A549 (cell line): ENCODE data around the gene ATAD1.

Experiments
- CEBPB ChIP-seq, 2 experiments: fragments of >200 bp in 1 of 2; sonication (Bioruptor Twin) in 1 of 2; formaldehyde crosslinking in 1 of 2; IDR thresholded peaks; 2 replicates each; pipeline ENCODE4 v1.6.1; 2012 to 2016
- EHMT2 ChIP-seq: fragments of 200-600 bp; sonication (generic); IDR thresholded peaks from 2 replicates; pipeline ENCODE4 v1.6.1; 2016; ENCODE audit warnings: antibody characterized with exemption, low read depth, mild to moderate bottlenecking, moderate library complexity
- EP300 ChIP-seq, 2 experiments: fragments of >200 bp; sonication (Bioruptor Twin); formaldehyde crosslinking; IDR thresholded peaks; 2 replicates in 1 of 2; 3 replicates in 1 of 2; pipeline ENCODE4 v1.6.1; 2016 to 2017
- ESRRA ChIP-seq: fragments of 150-350 bp; IDR thresholded peaks from 2 replicates; pipeline ENCODE4 v1.6.1; 2014; ENCODE audit warnings: mild to moderate bottlenecking, low read length, borderline replicate concordance
- FOSL2 ChIP-seq, 2 experiments: fragments of 450-650 bp in 1 of 2; fragments of >200 bp in 1 of 2; sonication (Bioruptor Twin) in 1 of 2; formaldehyde crosslinking; IDR thresholded peaks; 2 replicates each; pipeline versions ENCODE4 v1.5.0 to v1.6.1; 2016 to 2020; ENCODE audit warnings: mild to moderate bottlenecking in 1 of 2, moderate library complexity in 1 of 2
- KDM1A ChIP-seq: fragments of 200-600 bp; sonication (generic); IDR thresholded peaks from 2 replicates; pipeline ENCODE4 v1.6.1; 2016; ENCODE audit warnings: low read depth, mild to moderate bottlenecking
- MAFK ChIP-seq: fragments of 450-650 bp; IDR thresholded peaks from 2 replicates; pipeline ENCODE4 v1.6.1; 2014; ENCODE audit not compliant: partially characterized antibody
- POLR2A ChIP-seq: IDR thresholded peaks from 2 replicates; pipeline ENCODE4 v1.6.1; 2012; ENCODE audit warnings: mild to moderate bottlenecking, low read length
- RFX5 ChIP-seq: fragments of 450-650 bp; IDR thresholded peaks from 2 replicates; pipeline ENCODE4 v1.7.1; 2014; ENCODE audit warnings: antibody characterized with exemption, mild to moderate bottlenecking, moderate library complexity
- TP53 ChIP-seq: fragments of 250-450 bp; sonication (Bioruptor Pico); IDR thresholded peaks from 2 replicates; pipeline ENCODE4 v1.5.0; 2021; ENCODE audit warnings: mild to moderate bottlenecking, moderate library complexity
- TF ChIP-seq, protein P1 (sequence below): fragments of >200 bp; sonication (Bioruptor Twin); formaldehyde crosslinking; IDR thresholded peaks from 3 replicates; pipeline ENCODE4 v1.5.1; 2016
- TF ChIP-seq, protein P2 (sequence below): fragments of 150-350 bp; IDR thresholded peaks from 2 replicates; pipeline ENCODE4 v1.6.1; 2014; ENCODE audit warnings: low read depth, mild to moderate bottlenecking, low read length
- TF ChIP-seq, protein P3 (sequence below): fragments of 450-650 bp; IDR thresholded peaks from 2 replicates; pipeline ENCODE4 v1.6.1; 2014; ENCODE audit warnings: antibody characterized with exemption
- TF ChIP-seq, protein P4 (sequence below): IDR thresholded peaks from 2 replicates; pipeline ENCODE4 v1.6.1; 2012

DNA sequence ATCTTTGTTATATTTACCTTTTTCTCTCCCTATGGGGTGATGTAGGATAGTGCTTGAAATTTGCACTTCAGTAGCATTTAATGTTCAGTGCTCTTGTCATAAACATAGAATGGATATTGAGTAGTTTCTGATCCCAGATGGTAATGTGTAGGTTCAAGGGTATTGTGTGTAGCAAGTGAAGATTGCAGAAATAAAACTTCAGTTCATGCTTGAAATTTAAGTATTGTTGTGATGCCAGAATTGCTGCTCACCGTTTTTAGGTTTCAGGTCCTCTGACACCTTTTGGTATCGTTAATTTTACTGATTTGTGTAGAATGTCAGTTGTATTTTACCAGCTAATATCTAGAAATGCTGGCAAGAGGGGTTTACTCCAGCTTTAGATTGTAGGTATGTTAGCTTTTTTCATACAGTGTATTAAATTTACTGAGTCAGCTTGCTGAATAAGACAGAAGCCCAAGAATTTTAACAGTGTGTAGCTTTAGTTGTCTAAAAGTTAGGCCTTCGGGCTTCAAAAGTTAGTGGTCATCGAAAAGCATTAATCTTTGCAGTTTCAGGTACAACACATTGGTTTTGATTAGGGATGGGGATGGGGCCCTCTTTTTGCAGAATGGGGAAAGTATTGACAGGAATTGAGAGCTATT is 47.3 kb upstream of the ATAD1 start:
- TF ChIP-seq, protein P1, sequence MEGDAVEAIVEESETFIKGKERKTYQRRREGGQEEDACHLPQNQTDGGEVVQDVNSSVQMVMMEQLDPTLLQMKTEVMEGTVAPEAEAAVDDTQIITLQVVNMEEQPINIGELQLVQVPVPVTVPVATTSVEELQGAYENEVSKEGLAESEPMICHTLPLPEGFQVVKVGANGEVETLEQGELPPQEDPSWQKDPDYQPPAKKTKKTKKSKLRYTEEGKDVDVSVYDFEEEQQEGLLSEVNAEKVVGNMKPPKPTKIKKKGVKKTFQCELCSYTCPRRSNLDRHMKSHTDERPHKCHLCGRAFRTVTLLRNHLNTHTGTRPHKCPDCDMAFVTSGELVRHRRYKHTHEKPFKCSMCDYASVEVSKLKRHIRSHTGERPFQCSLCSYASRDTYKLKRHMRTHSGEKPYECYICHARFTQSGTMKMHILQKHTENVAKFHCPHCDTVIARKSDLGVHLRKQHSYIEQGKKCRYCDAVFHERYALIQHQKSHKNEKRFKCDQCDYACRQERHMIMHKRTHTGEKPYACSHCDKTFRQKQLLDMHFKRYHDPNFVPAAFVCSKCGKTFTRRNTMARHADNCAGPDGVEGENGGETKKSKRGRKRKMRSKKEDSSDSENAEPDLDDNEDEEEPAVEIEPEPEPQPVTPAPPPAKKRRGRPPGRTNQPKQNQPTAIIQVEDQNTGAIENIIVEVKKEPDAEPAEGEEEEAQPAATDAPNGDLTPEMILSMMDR: no peak
- TF ChIP-seq RFX5 (no peak), POLR2A (no peak), FOSL2 (IDR thresholded peaks at IDR 0.05) (no peak), FOSL2 (CRISPR knock-in tag; IDR thresholded peaks at IDR 0.05) (no peak), TP53 (CRISPR knock-in tag) (no peak), EHMT2 (no peak), ESRRA (no peak), CEBPB (IDR thresholded peaks at IDR 0.05) (no peak), MAFK (peak; percentile 54), EP300 (IDR thresholded peaks at IDR 0.05) (no peak), KDM1A (no peak)
- TF ChIP-seq, protein P2, sequence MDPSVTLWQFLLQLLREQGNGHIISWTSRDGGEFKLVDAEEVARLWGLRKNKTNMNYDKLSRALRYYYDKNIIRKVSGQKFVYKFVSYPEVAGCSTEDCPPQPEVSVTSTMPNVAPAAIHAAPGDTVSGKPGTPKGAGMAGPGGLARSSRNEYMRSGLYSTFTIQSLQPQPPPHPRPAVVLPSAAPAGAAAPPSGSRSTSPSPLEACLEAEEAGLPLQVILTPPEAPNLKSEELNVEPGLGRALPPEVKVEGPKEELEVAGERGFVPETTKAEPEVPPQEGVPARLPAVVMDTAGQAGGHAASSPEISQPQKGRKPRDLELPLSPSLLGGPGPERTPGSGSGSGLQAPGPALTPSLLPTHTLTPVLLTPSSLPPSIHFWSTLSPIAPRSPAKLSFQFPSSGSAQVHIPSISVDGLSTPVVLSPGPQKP: no peak
- TF ChIP-seq, protein P3, sequence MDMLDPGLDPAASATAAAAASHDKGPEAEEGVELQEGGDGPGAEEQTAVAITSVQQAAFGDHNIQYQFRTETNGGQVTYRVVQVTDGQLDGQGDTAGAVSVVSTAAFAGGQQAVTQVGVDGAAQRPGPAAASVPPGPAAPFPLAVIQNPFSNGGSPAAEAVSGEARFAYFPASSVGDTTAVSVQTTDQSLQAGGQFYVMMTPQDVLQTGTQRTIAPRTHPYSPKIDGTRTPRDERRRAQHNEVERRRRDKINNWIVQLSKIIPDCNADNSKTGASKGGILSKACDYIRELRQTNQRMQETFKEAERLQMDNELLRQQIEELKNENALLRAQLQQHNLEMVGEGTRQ: no peak
- TF ChIP-seq, protein P4, sequence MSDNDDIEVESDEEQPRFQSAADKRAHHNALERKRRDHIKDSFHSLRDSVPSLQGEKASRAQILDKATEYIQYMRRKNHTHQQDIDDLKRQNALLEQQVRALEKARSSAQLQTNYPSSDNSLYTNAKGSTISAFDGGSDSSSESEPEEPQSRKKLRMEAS: no peak
